ENCODE results near the gene SPNS2.

DNA sequence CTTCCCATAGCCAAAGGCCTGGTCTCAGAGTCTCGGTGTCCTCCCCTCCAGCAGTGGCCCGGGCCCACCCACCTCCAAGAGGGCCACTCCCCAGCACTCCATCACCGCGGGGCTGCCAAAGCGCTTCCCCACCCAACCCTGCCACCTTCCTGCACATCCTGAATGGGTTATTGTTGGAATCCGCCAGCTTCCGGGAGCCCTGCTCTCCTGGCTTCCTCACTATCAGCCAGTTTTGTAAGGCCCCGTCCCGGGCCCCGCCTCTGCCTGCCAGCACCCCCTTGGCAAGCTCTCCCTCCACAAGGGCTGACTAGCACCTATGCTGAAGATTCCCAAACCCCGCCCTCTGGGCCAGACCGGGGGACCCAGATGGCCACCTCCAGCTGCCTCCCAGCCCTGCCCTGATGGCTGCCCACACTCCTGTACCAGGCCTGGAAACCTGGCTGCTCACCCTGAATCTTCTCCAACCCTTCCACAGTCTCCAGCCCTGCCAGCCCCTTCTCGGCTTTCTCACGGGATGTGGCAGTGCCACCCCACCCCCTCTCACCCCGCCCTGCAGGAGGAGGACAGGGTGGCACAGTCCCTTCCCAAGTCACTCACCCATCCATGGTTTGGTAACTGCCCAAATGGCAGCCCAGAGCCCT lies 42.1 kb downstream of the SPNS2 start:
- TF ChIP-seq, protein P1, sequence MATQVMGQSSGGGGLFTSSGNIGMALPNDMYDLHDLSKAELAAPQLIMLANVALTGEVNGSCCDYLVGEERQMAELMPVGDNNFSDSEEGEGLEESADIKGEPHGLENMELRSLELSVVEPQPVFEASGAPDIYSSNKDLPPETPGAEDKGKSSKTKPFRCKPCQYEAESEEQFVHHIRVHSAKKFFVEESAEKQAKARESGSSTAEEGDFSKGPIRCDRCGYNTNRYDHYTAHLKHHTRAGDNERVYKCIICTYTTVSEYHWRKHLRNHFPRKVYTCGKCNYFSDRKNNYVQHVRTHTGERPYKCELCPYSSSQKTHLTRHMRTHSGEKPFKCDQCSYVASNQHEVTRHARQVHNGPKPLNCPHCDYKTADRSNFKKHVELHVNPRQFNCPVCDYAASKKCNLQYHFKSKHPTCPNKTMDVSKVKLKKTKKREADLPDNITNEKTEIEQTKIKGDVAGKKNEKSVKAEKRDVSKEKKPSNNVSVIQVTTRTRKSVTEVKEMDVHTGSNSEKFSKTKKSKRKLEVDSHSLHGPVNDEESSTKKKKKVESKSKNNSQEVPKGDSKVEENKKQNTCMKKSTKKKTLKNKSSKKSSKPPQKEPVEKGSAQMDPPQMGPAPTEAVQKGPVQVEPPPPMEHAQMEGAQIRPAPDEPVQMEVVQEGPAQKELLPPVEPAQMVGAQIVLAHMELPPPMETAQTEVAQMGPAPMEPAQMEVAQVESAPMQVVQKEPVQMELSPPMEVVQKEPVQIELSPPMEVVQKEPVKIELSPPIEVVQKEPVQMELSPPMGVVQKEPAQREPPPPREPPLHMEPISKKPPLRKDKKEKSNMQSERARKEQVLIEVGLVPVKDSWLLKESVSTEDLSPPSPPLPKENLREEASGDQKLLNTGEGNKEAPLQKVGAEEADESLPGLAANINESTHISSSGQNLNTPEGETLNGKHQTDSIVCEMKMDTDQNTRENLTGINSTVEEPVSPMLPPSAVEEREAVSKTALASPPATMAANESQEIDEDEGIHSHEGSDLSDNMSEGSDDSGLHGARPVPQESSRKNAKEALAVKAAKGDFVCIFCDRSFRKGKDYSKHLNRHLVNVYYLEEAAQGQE (IDR thresholded peaks at IDR 0.05; ENCODE audit: low read depth): no peak
- TF ChIP-seq, protein P2, sequence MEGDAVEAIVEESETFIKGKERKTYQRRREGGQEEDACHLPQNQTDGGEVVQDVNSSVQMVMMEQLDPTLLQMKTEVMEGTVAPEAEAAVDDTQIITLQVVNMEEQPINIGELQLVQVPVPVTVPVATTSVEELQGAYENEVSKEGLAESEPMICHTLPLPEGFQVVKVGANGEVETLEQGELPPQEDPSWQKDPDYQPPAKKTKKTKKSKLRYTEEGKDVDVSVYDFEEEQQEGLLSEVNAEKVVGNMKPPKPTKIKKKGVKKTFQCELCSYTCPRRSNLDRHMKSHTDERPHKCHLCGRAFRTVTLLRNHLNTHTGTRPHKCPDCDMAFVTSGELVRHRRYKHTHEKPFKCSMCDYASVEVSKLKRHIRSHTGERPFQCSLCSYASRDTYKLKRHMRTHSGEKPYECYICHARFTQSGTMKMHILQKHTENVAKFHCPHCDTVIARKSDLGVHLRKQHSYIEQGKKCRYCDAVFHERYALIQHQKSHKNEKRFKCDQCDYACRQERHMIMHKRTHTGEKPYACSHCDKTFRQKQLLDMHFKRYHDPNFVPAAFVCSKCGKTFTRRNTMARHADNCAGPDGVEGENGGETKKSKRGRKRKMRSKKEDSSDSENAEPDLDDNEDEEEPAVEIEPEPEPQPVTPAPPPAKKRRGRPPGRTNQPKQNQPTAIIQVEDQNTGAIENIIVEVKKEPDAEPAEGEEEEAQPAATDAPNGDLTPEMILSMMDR (IDR thresholded peaks at IDR 0.05 in 2 of 3, conservative IDR thresholded peaks at IDR 0.05 in 1 of 3; ENCODE audit: borderline replicate concordance in 1 of 3, insufficient read depth in 1 of 3, low read depth in 2 of 3, low read length in 2 of 3): no peak

Data from HCT116 (cell line).